Mesodermal cell (in vitro differentiated cells): ENCODE results near the gene GABPB1.

Experiments
- H3K27ac ChIP-seq: 2 replicates; pipeline ENCODE4 v1.7.0; 2013; ENCODE audit warnings: mild to moderate bottlenecking, low read depth, low read length, moderate library complexity; ENCODE audit not compliant: severe bottlenecking
- H3K36me3 ChIP-seq: 2 replicates; pipeline ENCODE4 v1.7.1; 2013; ENCODE audit warnings: mild to moderate bottlenecking, low read length, moderate library complexity; ENCODE audit not compliant: control insufficient read depth, insufficient read depth
- H3K4me1 ChIP-seq: one replicate; pipeline ENCODE4 v1.7.1; 2013; ENCODE audit warnings: mild to moderate bottlenecking, low read length; ENCODE audit not compliant: insufficient read depth, control insufficient read depth, poor library complexity, severe bottlenecking
- H3K4me3 ChIP-seq: 2 replicates; pipeline ENCODE4 v1.7.0; 2013; ENCODE audit warnings: low read length, control low read depth, mild to moderate bottlenecking; ENCODE audit not compliant: insufficient read depth, poor library complexity, severe bottlenecking; ENCODE audit errors: extremely low read depth
- H3K9me3 ChIP-seq: 2 replicates; pipeline ENCODE4 v1.7.1; 2013; ENCODE audit warnings: mild to moderate bottlenecking, low read length, moderate library complexity; ENCODE audit not compliant: control insufficient read depth
- WGBS, 2 experiments: methylation state at CpG; one replicate each; pipeline ENCODE4 v1.1.5; 2013; ENCODE audit warnings: missing lambda C conversion rate in 2 of 2; ENCODE audit not compliant: insufficient coverage in 2 of 2; 5-methylcytosine and 5-hydroxymethylcytosine counted together

Gene GABPB1

DNA sequence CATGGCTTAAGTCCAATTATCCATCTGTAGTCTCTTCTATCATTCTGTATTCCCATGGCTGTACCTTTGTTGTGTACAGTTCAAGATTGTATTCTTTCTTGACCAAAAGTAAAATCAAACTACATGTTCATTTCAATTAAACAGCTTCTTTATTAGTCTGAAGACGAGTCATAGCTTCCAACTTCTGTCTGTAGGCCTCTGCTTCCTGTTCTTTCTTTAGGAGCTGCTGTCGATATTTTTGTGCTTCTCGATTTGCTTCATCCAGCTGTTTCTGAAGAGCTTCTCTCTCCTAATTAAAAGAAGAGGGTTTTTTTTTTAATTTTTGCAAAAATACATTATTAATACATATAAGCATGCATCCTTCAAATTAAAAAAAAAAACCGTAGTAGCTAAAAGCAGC is 76.5 kb downstream of the GABPB1 start:
- Histone ChIP-seq H3K9me3 (no peaks in the 10 kb centered on the region), H3K27ac (no peak overlapping the region), H3K4me3 (no peak overlapping the region), H3K4me1 (no peaks in the 10 kb centered on the region), H3K36me3 (peaks cover 14% of the 10 kb centered on the region)
- 100% methylated on average over 1 to 2 of the region's 4 CpGs for WGBS, 2 experiments

DNA sequence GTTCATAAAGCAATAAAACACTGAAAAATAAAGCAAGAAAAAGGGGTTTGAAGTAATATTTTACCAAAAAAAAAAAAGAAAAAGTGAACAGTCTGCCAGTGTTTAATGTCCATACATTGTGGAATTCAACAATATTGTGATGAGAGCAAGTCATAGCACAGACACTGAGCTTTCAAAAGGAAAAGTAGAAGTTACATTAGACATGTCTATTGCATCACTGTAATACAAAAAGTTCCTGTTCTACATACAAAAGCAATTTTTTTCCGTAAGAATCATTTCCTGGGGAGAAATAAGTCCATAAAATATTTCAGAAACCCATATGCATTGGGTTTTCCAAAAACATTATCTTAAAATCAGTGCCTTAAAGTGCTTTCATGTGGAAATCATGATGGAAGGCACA is 77.6 kb downstream of the GABPB1 start:
- Histone ChIP-seq H3K9me3 (no peaks in the 10 kb centered on the region), H3K4me3 (no peak overlapping the region), H3K36me3 (peaks cover 14% of the 10 kb centered on the region), H3K27ac (no peak overlapping the region), H3K4me1 (no peaks in the 10 kb centered on the region)
- WGBS, 2 experiments = no CpG with 5 or more reads among the region's 1 CpG

DNA sequence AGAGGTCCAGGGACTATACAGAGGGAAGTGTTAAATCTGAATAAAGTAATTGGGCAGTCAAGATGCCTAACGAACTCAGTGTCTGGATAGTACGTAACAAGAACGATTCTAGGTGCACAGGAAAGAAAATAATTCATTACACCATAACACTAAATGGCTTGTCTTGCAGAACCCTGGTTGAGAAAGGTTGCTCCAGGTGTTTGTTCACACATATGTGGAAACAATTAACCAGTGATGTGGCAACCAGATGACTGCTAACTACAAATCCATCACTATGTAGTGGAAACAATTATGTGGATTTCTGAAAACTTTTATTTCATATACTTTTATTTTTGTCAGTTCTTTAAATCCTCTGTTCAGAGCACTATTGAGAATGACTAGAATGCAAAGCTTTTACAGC is 79.1 kb downstream of the GABPB1 start:
- peaks cover 9% of the 10 kb centered on the region for H3K36me3 ChIP-seq
- H3K4me3 ChIP-seq = no peak overlapping the region

DNA sequence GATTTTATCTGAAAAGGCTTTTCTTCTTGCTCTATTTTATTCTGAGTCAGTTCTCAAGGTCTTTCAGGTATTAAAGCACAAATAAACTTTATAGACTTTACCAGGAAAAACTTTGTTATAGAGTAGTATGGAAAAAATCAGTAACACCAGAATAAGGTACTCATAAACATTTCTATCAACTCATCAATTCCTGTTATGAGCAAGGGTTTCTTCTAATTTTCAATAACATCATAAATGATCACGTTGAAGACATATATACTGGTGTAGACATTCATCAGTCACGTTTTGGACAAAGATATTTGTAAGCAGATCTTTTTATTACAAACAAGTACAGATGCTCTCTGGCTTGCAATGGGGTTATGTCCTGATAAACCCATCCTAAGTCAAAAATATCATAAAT is 79.9 kb downstream of the GABPB1 start:
- no peak overlapping the region for H3K27ac ChIP-seq
- peaks cover 9% of the 10 kb centered on the region for H3K36me3 ChIP-seq
- no peaks in the 10 kb centered on the region for H3K9me3 ChIP-seq
- no peak overlapping the region for H3K4me3 ChIP-seq
- 60% methylated on average over 1 of the region's 2 CpGs; no CpG with 5 or more reads in 1 of the 2 experiments for WGBS, 2 experiments
- H3K4me1 ChIP-seq = no peaks in the 10 kb centered on the region

More for the DNA sequence above, 79.1 kb downstream of the GABPB1 start:
- WGBS, 2 experiments = 80% methylated on average over 1 of the region's 3 CpGs; no CpG with 5 or more reads in 1 of the 2 experiments
- no peaks in the 10 kb centered on the region for H3K9me3 ChIP-seq
- no peak overlapping the region for H3K27ac ChIP-seq
- H3K4me1 ChIP-seq = no peaks in the 10 kb centered on the region

DNA sequence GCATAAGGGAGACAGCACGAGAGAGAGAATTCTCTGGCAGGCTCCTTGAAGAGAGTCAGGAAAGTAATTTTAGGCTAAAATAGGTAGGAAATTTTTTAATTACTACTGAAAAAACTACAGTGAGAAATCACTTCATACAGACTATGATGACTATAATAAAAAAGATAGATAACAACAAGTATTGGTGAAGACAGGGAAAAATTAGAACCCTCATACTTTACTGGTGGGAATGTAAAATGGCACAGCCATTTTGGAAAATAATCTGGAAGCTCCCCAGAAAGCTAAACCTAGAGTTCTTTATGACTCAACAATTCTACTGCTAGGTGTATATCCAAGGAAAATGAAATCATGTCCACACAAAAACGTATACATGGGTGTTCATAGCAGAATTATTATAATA is 87.4 kb downstream of the GABPB1 start:
- Histone ChIP-seq H3K9me3 (no peaks in the 10 kb centered on the region), H3K4me3 (no peak overlapping the region), H3K27ac (no peak overlapping the region), H3K36me3 (no peaks in the 10 kb centered on the region), H3K4me1 (no peaks in the 10 kb centered on the region)
- WGBS, 2 experiments = 86% methylated on average over 1 of the region's 2 CpGs; no CpG with 5 or more reads in 1 of the 2 experiments

DNA sequence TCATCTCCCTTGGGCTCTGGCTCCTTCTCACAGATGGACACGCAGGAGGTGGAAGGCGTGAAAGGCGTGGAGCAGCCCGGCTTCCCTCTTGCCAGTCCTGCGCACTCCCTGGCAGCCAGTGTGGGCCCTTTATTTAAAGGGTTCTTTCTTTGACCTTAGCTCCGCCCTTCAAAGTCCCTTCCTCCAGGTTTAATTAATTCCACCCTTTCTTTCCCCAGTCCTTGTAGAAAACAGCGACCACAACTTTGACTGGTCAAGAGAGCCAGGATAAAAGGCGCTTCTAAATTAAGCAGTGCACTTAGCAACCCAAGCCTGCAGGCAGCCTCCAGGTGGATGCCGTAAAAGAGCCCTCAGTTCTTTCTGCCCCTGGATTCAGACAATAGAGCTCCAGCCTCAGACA is 89.4 kb downstream of the GABPB1 start, which contains the start of gene HDC:
Gene HDC, minus strand, starts transcription at position 107 of the 400 bp plus-strand sequence. Its CDS starts 103 bp downstream, at position 4.
- peaks cover 2% of the 10 kb centered on the region for H3K4me1 ChIP-seq
- H3K9me3 ChIP-seq = no peaks in the 10 kb centered on the region
- no peak within 1 kb of the TSS for H3K4me3 ChIP-seq
- no peak within 1 kb of the TSS for H3K27ac ChIP-seq
- 76 to 80% methylated on average over 9 of the region's 9 CpGs for WGBS, 2 experiments
- no peaks in the 10 kb centered on the region for H3K36me3 ChIP-seq

DNA sequence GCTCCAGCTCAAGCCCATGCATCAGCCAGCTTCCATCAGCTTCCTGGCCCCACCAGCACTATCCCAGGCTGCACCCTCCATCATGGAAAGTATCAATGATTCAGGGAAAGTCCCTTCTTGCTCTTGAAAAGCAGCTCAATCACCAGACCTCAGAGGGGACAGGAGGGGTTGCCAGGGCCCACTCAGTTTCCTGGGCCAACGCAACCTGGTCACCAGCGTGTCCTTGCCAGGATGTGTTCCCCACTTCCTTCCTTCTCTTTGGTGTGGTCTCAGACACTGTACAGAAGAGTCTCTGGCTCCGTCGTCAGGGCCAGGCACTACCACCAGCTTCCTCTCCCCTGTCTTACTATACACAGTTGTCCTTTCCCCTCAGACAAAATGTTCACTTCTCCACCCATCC is 92.5 kb downstream of the GABPB1 start:
- peaks cover 6% of the 10 kb centered on the region for H3K4me1 ChIP-seq
- WGBS, 2 experiments = 91 to 96% methylated on average over 4 of the region's 4 CpGs
- H3K9me3 ChIP-seq = no peaks in the 10 kb centered on the region

DNA sequence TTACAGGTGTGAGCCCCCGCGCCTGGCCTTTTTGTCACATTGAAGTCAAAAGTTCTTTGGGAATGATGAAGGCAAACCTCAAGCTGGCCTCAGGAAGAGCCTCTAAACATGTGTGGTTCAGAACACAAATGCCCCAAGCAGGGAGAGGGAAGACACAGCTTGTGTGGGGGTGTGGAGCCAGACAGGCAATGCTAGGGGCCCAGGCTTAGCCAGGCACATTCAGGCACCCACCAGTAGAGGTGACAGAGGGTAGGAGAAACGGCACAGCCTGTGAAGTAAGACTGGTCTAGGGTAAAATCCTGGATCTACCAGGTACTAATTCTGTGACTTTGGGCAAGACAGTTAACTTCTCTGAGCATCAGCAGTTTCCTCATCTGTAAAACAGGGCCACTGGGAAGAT is 93.0 kb downstream of the GABPB1 start:
- Histone ChIP-seq H3K4me3 (no peak overlapping the region), H3K27ac (no peak overlapping the region), H3K4me1 (peaks cover 6% of the 10 kb centered on the region), H3K9me3 (no peaks in the 10 kb centered on the region), H3K36me3 (no peaks in the 10 kb centered on the region)
- WGBS, 2 experiments = 95 to 100% methylated on average over 2 to 3 of the region's 3 CpGs

More for the DNA sequence above, 92.5 kb downstream of the GABPB1 start:
- Histone ChIP-seq H3K27ac (no peak overlapping the region), H3K36me3 (no peaks in the 10 kb centered on the region), H3K4me3 (no peak overlapping the region)

DNA sequence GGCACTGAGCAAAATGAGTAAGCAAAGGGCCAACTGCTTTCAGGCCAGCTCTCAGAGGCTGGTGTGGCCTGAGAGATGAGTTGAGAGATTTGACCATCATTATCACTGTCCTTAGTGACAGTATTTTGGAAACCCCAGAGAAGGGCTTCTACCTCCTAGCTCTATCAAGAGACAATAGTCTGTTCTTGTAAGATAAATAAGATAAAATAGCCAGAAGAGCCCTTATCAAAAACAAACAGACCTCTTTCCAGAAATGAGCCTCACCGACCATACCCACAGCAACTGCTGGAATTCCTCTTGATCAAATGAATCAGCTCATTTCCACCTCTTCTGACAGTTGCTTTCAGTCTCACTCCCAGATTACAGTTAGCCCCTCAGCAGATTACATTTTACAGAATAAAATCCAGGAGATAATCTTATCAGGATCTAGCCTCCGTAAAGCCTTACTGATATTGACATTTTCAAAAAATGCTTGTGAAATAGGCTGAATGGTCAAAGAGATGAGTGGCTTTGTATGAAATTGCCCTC is 94.0 kb downstream of the GABPB1 start:
- Histone ChIP-seq H3K4me3 (no peak overlapping the region), H3K27ac (peak overlapping the region; percentile 57), H3K9me3 (no peaks in the 10 kb centered on the region), H3K4me1 (peaks cover 6% of the 10 kb centered on the region), H3K36me3 (no peaks in the 10 kb centered on the region)
- WGBS, 2 experiments = 57 to 100% methylated on average over 1 of the region's 2 CpGs

DNA sequence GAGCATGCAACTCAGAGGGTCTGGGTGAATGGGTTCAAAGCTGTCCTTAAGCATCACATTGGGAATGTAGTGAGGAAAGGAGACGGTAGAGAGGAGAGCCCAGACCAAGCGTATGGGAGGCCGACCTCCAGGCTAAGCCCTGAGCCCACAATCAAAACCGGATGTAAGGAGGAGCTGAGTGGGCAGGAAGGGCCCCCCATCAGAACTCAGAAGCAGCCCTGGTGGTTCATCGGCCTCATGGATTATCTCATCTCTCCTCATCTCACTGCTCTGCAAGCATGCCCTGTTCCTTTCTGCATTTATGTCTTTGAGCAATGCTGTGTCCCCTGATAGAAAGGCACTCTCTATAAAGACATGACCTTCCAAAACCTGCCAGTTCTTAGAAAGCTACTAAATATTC is 95.7 kb downstream of the GABPB1 start:
- Histone ChIP-seq H3K4me1 (peaks cover 6% of the 10 kb centered on the region), H3K36me3 (no peaks in the 10 kb centered on the region), H3K27ac (no peak overlapping the region), H3K9me3 (no peaks in the 10 kb centered on the region), H3K4me3 (no peak overlapping the region)
- 92 to 98% methylated on average over 4 of the region's 5 CpGs for WGBS, 2 experiments

DNA sequence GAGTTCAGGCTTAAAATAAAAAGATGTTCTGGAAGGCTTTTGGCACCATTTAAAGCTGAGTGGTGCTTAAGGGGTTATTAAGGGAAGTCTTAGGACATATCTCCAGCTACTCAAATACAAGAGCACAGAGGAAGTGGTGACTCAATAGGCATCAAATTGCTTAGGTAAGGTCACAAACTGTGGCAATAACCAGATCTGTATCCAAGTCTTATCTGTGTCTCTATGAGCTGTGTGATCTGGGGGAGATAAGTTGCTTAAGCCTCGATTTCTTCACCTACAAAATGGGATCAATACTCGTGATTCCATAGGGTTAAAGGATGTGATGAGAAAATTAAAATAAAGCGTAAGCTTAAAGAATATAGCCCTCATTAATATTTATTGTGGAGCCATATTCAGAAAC is 97.1 kb downstream of the GABPB1 start:
- WGBS, 2 experiments = no CpG with 5 or more reads among the region's 3 CpGs
- Histone ChIP-seq H3K4me3 (no peak overlapping the region), H3K4me1 (peaks cover 6% of the 10 kb centered on the region), H3K9me3 (no peaks in the 10 kb centered on the region), H3K36me3 (no peaks in the 10 kb centered on the region), H3K27ac (no peak overlapping the region)
